ENCODE measurements around the gene SMIM38.
"Not testable (repeated sequence)": the region's sequence is repeated elsewhere in the genome, so short reads cannot be mapped to it uniquely, and the experiment has no call there.

The SMIM38 gene

GRCh38 chr11:69122630-69123431, 32.9 kb upstream of the SMIM38 start:
- peak; percentile 44 for DNase-seq

DNA sequence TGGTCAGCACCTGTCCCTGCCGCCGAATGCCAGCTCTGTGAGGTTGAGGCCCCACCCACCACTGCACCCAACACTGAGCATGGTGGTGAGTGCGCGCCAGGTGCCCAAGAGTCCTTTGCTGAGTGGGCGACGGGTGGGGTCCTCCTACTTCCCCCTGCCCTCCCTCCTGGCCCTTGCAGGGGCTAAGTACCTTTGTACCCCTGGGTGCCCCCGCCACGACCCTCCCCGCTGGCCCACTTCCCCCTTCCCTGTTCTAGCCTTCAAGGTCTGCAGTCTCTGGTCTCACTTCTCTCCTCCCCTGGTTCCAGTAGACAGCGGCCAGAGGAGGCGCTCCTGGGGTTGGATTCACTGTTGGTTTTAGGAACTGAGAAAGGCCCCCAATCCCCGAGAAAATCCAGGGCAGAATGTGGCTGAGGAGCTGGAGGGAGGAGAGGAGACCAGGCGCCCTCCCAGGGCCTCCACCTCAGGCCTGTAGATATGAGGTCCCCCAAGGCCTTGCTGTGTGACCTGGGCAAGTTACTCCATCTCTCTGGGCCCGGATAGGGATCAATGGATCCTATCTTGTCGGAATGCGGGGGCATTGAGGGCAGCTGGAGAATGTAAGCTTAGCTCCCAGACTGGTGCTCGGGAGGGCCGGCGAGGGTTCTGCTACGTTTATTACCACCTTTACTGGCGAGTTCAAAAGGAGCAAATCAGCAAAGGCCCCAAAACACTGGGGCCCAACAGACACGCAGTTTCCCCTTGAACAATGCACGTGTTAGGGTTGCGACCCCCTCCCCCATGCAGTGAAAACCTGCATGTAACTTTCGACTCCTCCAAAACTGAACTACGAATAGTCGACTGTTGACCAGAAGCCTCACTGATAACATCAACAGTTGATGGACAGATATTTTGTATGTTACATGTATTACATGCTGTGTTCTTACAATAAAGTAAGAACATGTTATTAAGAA, 31.9 kb upstream of the SMIM38 start:
- no peak for DNase-seq

DNA sequence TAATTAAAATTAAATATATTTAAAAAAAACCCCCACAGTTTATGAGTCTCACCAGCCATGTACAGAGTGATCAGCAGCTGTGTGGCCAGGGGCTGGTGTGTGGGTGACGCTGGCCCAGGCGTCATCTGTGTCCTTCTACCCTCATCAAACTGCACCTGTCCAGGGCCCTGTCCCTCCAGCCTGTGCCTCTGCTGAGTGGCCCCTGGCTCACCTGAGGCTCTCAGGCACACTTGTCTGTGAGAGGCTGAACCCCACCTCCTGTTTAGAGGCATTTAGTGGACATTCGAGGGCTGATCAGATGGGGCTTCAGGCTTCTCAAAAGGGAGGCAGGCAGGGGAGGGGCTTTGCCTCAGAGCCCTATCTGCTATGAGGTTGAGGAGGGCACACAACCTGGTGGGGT, 29.9 kb upstream of the SMIM38 start:
- DNase-seq: no peak

DNA sequence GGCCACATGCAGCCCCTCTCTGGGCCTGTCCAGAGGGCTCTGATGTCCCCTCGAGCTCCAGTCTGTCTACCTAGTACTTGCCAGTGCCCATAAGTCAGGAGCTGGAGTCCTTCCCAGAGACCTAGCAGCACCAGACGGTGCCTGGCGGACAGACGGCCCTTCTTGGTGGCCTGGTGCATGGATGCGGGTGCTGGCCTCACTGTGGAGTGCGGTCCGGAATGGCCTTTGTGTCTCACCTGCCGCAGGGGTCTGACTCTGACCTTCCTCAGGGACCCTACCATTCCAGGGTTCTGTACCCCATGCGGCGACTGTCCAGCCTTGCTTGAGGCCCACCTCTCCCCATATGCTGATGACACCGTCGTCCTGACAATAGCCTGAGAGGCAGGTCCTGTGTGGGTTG, 29.4 kb upstream of the SMIM38 start:
- DNase-seq: no peak

- DNase-seq: no peak
Measured at GRCh38 chr11:69127081-69127850, 28.5 kb upstream of the SMIM38 start.

- DNase-seq: no peak
Measured at GRCh38 chr11:69127884-69128283, 27.9 kb upstream of the SMIM38 start.

GRCh38 chr11:69129053-69129452, 26.7 kb upstream of the SMIM38 start:
- no peak for DNase-seq

DNA sequence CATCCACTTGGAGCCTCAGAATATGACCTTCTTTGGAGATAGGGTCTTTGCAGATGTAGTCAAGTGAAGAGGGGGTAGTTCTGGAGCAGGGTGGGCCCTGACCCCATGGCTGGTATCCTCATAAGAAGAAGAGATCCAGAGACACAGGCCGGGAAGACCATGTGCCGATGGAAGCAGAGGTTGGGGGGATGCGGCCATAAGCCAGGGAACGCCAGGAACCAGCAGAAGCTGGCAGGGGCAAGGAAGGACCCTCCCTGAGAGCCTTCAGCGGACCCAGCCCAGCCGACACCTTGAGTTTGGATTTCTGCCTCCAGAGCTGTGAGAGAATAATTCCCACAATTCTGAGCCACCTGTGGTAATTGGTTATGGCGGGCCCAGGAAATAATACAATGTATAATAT, 26.1 kb upstream of the SMIM38 start:
- no peak for DNase-seq

DNA sequence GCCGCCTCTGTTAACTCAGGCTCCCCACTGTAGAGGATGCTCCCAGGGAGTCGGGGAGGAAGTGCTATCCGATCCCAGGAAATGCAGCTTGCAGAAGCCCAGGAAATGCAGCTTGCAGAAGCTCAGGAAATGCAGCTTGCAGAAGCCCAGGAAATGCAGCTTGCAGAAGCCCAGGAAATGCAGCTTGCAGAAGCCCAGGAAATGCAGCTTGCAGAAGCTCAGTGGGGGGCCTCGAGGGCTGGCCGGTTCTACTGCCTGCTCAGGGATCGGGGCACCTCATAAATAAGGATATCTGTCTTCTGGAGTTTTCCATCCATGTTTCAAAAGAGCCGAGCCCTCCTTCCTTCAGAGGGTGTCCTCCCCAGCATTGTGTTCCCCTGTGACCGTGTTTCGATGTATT, 25.1 kb upstream of the SMIM38 start:
- DNase-seq: no peak

DNA sequence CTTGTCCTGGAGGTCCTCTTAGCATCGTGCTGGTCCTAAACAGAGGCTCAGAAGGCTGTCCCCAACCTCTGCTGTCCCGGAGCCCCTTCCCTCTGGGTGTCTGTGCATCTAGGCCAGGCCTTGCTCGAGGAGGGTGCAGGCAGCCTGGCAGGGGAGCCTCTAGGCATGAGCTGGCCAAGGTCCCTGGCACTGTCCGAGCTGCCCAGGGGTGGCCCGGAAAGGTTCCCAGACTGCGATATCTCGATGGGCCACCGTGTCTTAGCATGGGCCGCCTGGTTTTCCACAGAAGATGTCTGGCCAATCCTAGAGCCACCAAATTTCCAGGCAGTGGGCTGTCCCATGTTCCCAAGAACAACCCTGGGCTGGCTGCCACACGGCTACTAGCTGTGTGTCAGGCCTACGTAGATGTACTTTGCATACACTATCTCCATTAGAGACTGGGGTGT, 24.6 kb upstream of the SMIM38 start:
- DNase-seq: no peak

GRCh38 chr11:69131644-69132300, 24.0 kb upstream of the SMIM38 start:
- no peak for DNase-seq

DNA sequence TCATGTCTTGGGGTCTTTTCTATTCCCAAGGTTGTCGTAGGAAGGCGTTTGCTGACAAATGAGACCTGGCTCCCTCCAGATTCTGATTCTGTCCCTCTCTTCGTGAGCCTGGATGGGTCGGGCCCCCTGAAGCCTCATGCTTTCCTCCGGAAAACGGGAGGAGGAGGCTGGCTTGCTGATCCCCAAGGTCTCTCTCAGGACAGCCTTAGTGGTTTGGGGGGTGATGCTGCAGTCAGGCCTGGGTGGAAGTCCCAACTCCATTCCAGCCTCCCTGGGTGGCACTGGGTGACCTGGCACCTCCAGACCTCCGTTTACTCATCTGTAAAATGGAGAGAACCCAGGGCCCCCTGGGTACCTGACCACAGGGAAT, 23.4 kb upstream of the SMIM38 start:
- DNase-seq: no peak

- no peak for DNase-seq
Measured at GRCh38 chr11:69133251-69133650, 22.5 kb upstream of the SMIM38 start.

GRCh38 chr11:69134182-69134581, 21.6 kb upstream of the SMIM38 start:
- DNase-seq: not testable (repeated sequence)

- DNase-seq: no peak
Measured at GRCh38 chr11:69134957-69135356, 20.8 kb upstream of the SMIM38 start.

DNA sequence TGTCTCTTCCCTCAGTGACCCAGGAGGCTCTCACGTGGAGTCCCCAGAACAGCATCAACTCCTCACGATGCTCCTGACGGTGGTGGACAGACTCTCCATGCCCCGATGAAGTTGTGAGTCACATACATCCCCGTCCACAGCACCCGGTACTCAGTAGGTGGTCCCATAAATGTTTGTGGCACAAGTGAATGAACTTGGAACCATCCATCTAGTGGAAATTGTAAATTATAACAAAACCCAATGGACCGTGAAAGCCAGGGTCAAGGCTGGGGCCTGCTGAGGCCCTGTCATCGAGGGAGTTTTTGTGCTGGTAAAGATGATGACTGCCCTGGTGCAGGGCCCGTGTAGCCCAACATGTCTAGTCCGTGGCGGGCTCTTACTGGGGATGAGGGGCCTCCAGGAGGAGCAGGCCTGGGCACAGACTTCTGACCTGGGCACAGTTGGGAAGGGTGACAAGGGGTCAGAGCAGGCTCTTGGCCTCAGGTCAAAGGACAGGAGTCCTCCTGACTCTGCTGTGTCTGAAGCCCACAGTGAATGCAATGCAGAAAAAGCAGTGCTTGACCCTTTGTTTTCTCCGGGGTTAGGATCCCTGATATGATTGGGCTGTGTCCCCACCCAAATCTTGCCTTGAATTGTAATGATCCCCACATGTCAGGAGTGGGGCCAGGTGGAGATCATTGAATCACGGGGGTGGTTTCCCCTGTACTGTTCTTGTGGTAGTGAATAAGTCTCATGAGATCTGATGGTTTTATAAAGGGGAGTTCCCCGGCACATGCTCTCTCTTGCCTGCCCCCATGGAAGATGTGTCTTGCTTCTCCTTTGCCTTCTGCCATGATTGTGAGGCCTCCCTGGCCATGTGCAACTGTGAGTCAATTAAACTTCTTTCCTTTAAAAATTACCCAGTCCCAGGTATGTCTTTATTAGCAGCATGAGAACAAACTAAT, 20.0 kb upstream of the SMIM38 start:
- no peak for DNase-seq

GRCh38 chr11:69136471-69136870, 19.3 kb upstream of the SMIM38 start:
- no peak for DNase-seq

- no peak for DNase-seq
Measured at GRCh38 chr11:69137151-69137844, 18.4 kb upstream of the SMIM38 start.

- DNase-seq: no peak
Measured at GRCh38 chr11:69138265-69138664, 17.5 kb upstream of the SMIM38 start.

- DNase-seq: not testable (repeated sequence)
Measured at GRCh38 chr11:69140161-69140560, 15.6 kb upstream of the SMIM38 start.

DNA sequence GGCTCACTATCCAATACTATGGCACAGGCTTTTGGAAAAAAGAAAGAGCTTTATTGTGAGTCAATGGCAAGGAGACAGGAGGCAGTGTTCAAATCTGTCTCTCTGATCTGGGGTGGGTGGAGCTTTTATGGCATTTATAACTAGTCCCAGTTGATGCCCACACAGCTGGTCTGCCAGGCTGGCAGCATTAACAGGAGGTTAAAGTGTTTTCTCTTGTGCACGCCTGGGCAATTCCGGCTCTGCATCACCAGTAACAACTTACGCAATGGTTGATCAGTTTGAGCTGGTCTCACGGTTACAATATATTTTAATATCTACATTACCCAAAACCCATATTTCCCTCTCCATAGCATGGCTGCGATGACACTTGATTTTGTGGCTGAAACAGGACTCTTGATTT, 15.1 kb upstream of the SMIM38 start:
- DNase-seq: no peak
